Measurements from ENCODE around the gene SH2B2.
A peak's percentile ranks its signal among the peaks of the same experiment; 100 is the strongest.

Gene SH2B2

DNA sequence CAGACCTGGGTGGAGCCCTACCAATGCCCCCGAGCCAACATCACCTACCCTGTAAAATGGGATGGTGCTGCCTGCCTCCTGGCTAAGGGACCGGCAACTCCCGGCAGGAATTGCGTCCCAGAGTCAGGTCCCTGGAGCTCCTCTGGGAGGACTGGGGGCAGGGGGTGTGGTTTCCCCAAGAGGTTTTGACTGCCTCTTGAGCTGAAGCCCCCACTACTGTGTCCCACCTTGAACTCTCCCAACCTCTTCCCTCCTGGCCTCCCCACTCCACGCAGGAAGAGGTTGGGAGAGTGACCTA is 1.3 kb downstream of the SH2B2 start:
- DNase-seq (ENCODE audit: low spot score): no peak
- H3K27ac ChIP-seq: no peak overlapping the region
- TF ChIP-seq, protein P1, sequence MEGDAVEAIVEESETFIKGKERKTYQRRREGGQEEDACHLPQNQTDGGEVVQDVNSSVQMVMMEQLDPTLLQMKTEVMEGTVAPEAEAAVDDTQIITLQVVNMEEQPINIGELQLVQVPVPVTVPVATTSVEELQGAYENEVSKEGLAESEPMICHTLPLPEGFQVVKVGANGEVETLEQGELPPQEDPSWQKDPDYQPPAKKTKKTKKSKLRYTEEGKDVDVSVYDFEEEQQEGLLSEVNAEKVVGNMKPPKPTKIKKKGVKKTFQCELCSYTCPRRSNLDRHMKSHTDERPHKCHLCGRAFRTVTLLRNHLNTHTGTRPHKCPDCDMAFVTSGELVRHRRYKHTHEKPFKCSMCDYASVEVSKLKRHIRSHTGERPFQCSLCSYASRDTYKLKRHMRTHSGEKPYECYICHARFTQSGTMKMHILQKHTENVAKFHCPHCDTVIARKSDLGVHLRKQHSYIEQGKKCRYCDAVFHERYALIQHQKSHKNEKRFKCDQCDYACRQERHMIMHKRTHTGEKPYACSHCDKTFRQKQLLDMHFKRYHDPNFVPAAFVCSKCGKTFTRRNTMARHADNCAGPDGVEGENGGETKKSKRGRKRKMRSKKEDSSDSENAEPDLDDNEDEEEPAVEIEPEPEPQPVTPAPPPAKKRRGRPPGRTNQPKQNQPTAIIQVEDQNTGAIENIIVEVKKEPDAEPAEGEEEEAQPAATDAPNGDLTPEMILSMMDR (IDR thresholded peaks at IDR 0.05): no peak
- H3K4me3 ChIP-seq: peak overlapping the region; percentile 98

- Histone ChIP-seq H3K27ac (no peak overlapping the region), H3K4me3 (peak overlapping the region; percentile 98)
- TF ChIP-seq, protein P1 (IDR thresholded peaks at IDR 0.05): no peak
- DNase-seq (ENCODE audit: low spot score): no peak
Observed at GRCh38 chr7:102288285-102288930, 1.7 kb downstream of the SH2B2 start.

DNA sequence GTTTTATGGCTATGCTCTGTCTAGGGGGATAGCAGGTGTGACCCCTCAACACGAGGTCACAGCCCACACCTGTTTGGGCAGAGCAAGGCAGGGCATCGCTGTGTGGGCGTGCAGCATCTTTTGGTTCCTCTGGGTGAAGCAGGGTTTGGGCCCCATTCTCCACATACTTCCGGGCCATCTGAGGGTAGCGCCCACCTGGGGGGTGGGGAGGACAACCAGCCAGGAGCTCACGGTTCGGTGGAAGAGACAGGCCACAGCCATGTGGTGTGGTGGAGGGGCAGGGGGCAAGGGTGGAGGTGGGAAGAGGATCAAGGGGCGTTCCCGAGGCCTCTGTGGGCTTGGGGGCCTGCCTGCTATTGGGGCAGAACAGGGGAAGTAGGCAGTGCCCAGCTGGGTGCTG is 2.4 kb downstream of the SH2B2 start:
- Histone ChIP-seq H3K27ac (no peak overlapping the region), H3K4me3 (no peak overlapping the region)
- TF ChIP-seq, protein P1 (IDR thresholded peaks at IDR 0.05): no peak
- DNase-seq (ENCODE audit: low spot score): no peak

DNA sequence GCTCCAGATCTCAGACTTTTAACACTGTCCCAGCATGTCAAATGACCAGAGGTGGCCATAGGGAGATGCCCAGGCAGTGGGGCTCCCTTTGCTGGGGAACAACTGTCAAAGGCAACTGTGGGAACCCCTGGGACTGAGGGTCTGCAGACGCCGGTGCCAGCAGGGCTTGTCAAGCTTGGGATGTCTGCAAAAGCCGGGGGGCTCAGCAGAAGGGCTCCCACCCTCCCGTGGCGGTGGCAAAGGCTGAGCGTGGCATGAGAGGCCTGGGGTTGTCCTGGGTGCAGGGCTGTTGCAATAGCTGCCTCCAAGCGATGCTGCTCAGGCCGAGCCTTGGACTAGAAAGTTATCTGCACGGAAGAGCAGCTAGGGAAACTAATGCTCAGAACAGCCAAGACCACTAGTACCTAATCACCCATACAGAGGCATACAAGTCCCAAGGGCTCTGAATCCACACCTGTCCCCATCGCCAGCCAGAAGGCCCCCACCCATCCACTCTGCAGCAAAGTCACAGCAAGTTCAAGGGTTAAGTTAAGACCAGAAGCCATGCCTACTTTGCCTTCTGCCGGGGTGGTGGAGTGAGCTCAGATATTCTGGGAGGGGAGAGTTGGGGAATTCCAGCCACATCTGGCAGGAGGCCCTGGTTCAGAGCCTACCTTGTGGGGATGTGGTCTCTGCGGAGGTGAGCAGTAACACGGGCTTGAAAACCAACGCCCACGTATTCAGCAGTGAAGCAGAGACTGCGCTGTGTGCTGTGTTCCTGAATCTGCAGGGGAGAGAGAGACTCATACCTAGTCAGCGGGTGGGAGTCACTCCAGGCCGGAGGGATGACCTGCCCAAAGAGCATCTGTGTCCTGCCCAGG is 4.6 kb downstream of the SH2B2 start:
- no peak for DNase-seq (ENCODE audit: low spot score)
- no peak overlapping the region for H3K4me3 ChIP-seq
- H3K27ac ChIP-seq: no peak overlapping the region

GRCh38 chr7:102291916-102292267 is 5.2 kb downstream of the SH2B2 start:
- TF ChIP-seq, protein P1 (IDR thresholded peaks at IDR 0.05): no peak
- Histone ChIP-seq H3K4me3 (no peak overlapping the region), H3K27ac (no peak overlapping the region)
- DNase-seq (ENCODE audit: low spot score): no peak

More for the DNA sequence above, 4.6 kb downstream of the SH2B2 start:
- TF ChIP-seq, protein P1 (IDR thresholded peaks at IDR 0.05): no peak

DNA sequence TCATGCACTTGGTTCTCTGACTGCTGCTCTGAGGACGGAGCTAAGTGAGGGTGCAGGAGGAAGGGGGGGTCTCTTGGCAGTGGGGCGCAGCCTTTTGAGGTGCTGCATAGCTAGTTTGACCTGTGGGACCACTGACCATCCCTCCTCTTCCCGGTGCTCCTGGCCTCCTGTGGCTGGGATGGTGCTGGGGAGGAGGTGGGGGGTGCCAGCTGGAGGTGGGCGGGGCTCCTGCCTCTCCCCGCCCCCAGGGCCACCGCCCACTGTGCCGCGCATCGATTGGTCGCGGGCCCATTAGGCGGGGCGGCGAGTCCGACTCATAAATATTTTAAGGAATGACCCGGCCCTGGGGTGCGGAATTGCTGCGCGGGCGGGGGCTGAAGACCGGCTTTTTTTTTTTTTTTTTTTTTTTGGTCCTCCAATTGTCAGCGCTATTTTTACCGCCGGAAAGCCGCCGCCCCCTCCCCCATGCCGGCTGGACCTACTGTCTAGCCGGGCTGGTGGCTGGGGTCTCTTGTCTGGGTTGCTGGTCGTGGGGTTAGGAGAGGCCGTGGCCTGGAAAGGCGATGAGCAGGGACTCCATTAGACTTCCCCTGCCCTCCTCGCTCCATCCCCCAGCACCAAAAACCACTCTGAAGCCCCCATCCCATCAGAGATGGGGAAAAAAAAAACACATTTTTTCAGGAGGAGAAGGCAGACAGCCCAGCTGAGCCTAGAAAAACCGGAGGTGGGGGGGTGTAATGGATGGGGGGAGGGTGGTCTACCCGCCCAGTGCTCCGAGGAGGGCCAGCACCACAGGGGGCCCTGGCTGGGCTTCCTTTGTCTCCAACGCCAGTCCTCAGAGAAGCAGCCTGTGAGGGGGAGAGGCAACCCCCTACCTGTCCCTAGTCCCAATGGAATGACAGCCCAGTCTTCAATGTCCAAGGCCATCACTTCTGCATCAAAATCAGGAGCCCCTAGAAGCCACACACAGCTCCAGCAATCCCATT is 6.4 kb downstream of the SH2B2 start:
- Histone ChIP-seq H3K27ac (no peak overlapping the region), H3K4me3 (no peak overlapping the region)
- TF ChIP-seq, protein P1 (IDR thresholded peaks at IDR 0.05): no peak
- DNase-seq (ENCODE audit: low spot score): no peak

All from coronary artery (tissue), 2 donors.